ENCODE data around the gene DCD. TPM values are rescaled to one million over a fixed set of nuclear protein-coding genes. Genes with fewer than 3 reads are reported as not detected.

DCD gene
- total and polyA plus RNA-seq, 2 donors from 2014 or later = not detected

DNA sequence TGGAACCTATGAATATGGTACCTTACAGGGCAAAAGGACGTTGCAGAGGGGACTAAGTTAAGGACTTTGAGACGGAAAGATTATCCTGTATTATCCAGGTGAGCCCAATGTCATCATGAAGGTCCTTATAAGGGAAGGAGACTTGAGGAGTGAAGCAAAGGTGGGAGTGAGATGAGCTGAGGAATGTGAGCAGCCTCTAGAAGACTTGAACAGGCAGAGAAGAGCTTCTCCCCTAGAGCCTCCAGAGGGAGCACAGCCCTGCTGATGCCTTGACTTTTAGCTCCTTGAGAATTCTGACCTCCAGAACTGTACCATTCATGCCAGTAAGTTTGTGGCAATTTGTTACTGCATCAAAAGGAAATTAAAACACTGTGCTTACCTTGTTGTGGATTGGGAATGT is 41.8 kb upstream of the DCD start:
- Histone ChIP-seq H3K9ac (ENCODE audit: low read length in 3 of 3) (no peak overlapping the region), H3K4me1 (ENCODE audit: control insufficient read depth in 2 of 3, insufficient read depth in 2 of 3, low read depth in 1 of 3, low read length in 3 of 3) (no peaks in the 10 kb centered on the region), H3K27me3 (ENCODE audit: control insufficient read depth, insufficient read depth, low read length) (no peaks in the 10 kb centered on the region), H3K9me3 (ENCODE audit: control insufficient read depth in 2 of 3, insufficient read depth in 1 of 3, low read length in 3 of 3) (no peaks in the 10 kb centered on the region), H3K4me3 (ENCODE audit: low read length in 3 of 3) (no peak overlapping the region), H3K27ac (ENCODE audit: low read depth in 2 of 2, low read length in 2 of 2) (no peak overlapping the region), H3K36me3 (ENCODE audit: control insufficient read depth in 2 of 3, insufficient read depth in 3 of 3, low read length in 3 of 3) (no peaks in the 10 kb centered on the region)
- TF ChIP-seq, protein P1, sequence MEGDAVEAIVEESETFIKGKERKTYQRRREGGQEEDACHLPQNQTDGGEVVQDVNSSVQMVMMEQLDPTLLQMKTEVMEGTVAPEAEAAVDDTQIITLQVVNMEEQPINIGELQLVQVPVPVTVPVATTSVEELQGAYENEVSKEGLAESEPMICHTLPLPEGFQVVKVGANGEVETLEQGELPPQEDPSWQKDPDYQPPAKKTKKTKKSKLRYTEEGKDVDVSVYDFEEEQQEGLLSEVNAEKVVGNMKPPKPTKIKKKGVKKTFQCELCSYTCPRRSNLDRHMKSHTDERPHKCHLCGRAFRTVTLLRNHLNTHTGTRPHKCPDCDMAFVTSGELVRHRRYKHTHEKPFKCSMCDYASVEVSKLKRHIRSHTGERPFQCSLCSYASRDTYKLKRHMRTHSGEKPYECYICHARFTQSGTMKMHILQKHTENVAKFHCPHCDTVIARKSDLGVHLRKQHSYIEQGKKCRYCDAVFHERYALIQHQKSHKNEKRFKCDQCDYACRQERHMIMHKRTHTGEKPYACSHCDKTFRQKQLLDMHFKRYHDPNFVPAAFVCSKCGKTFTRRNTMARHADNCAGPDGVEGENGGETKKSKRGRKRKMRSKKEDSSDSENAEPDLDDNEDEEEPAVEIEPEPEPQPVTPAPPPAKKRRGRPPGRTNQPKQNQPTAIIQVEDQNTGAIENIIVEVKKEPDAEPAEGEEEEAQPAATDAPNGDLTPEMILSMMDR (IDR thresholded peaks at IDR 0.05; ENCODE audit: borderline replicate concordance, extremely low read depth, insufficient read depth) = no peak
- intact Hi-C loops (cut with DNase I) = no loop called here
- FAIRE-seq (no peak), DNase-seq (peak in 2 of 5 donors; percentile 8 to 18)

DNA sequence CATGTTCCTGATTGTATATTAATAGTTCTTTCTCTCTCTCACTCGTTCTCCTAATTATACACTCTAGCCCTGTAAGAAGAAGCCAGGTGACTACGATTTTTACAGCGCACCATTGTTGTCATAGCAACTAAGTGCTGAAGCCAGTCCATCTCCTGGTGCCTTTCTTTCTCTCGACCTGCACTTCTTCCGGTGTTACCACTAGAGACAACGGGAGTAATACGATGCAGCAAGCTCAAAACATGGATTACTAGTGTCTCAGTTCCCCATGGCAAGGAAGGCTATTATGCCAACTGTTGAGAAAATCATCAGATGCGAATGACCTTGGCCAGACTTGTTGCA is 40.8 kb upstream of the DCD start:
- H3K27me3 ChIP-seq (ENCODE audit: control insufficient read depth, insufficient read depth, low read length) = no peaks in the 10 kb centered on the region
- H3K9me3 ChIP-seq (ENCODE audit: control insufficient read depth in 2 of 3, insufficient read depth in 1 of 3, low read length in 3 of 3) = no peaks in the 10 kb centered on the region
- DNase-seq (no peak), FAIRE-seq (no peak)
- intact Hi-C loops (cut with DNase I) = no loop called here
- no peak overlapping the region for H3K9ac ChIP-seq (ENCODE audit: low read length in 3 of 3)
- no peaks in the 10 kb centered on the region for H3K36me3 ChIP-seq (ENCODE audit: control insufficient read depth in 2 of 3, insufficient read depth in 3 of 3, low read length in 3 of 3)
- H3K4me3 ChIP-seq (ENCODE audit: low read length in 3 of 3) = no peak overlapping the region
- no peak overlapping the region for H3K27ac ChIP-seq (ENCODE audit: low read depth in 2 of 2, low read length in 2 of 2)
- H3K4me1 ChIP-seq (ENCODE audit: control insufficient read depth in 2 of 3, insufficient read depth in 2 of 3, low read depth in 1 of 3, low read length in 3 of 3) = peaks cover 0 to 2% (median 0%) of the 10 kb centered on the region in 3 donors
- TF ChIP-seq, protein P1 (IDR thresholded peaks at IDR 0.05; ENCODE audit: borderline replicate concordance, extremely low read depth, insufficient read depth) = no peak

DNA sequence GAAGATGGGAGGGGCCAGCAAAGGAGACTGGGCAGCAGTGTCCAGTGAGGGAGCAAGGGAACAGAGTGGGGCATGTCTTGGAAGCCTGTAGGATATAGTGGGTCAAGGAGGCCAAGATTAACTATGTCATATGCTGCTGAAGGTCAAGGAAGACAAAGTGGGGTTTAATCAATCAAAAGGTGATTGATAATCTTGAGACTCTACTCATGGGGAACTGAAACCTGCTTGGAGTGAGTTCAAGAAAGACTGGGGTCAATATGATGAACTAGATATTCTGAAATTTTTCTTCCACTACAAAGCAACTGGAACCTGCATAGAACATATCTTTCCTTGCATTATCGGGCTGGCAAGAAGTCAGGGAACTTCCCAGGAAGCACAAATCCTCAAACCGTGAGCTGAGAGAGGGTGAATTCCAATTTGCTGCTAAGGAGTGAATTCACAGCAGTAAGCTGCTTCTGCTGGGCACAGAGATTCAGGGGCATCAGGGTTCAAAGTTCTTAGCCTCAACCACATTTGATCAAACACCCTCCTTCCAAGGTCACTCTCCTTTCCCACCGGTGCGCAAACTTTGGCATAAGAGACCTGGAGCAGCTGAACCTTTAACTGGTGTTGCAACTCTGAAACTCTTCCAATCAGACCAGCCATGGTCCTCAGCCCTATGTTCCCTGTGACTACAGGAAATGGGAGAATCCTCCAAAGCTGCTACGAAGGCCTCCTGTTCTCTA is 40.3 kb upstream of the DCD start:
- no peaks in the 10 kb centered on the region for H3K9me3 ChIP-seq (ENCODE audit: control insufficient read depth in 2 of 3, insufficient read depth in 1 of 3, low read length in 3 of 3)
- no peaks in the 10 kb centered on the region for H3K27me3 ChIP-seq (ENCODE audit: control insufficient read depth, insufficient read depth, low read length)
- no peak overlapping the region for H3K9ac ChIP-seq (ENCODE audit: low read length in 3 of 3)
- DNase-seq (no peak), FAIRE-seq (no peak)
- intact Hi-C loops (cut with DNase I) = no loop called here
- H3K36me3 ChIP-seq (ENCODE audit: control insufficient read depth in 2 of 3, insufficient read depth in 3 of 3, low read length in 3 of 3) = no peaks in the 10 kb centered on the region
- H3K27ac ChIP-seq (ENCODE audit: low read depth in 2 of 2, low read length in 2 of 2) = no peak overlapping the region
- peaks cover 0 to 2% (median 0%) of the 10 kb centered on the region in 3 donors for H3K4me1 ChIP-seq (ENCODE audit: control insufficient read depth in 2 of 3, insufficient read depth in 2 of 3, low read depth in 1 of 3, low read length in 3 of 3)
- no peak overlapping the region for H3K4me3 ChIP-seq (ENCODE audit: low read length in 3 of 3)
- TF ChIP-seq, protein P1 (IDR thresholded peaks at IDR 0.05; ENCODE audit: borderline replicate concordance, extremely low read depth, insufficient read depth) = no peak
